Kidney glomerular epithelial cell (primary cell): Measurements from ENCODE around the gene COL13A1.

Experiments used
- DNase-seq: peaks from one replicate; lab custom pipeline; 2025; lab: John Stamatoyannopoulos, UW

COL13A1 gene

DNA sequence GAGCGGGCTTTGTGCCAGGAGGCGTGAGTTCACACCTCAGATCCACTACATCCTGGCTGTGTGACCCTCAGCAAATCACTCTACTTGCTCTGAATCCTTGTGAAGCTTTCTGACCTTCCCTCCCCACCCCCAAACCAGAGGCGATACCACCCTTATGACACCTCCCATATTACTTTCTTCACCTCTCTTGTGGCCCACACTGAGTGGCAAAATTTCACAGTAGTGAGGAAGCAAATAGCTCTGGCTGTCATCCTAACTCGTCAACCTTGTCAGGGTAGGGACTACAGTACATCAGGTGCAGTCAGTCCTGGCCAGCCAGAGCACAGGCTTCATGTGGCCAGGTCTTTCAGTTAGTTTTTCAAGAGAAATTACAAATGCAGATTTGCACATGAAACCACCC, 19.1 kb downstream of the COL13A1 start:
- no peak for DNase-seq

DNA sequence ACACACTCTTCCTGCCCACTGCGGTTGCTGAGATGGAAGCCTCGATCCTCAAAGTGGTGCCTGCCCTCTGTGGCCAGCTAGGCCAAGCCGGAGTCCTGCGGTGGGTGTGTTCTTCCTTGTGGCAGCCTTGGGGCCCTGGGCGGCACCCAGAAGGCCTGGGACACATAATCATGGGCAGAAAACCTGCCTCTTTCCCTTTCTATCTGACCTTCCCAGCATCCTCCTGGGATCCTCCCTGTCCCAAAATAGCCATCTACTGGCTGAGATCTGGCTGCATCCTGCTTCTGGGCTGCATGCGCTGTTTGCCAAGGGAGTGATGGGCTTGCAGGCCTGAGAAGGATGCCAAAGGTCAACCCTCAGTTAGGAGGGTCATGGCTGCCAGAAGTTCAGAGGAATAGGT, 23.9 kb downstream of the COL13A1 start:
- DNase-seq, result no peak

DNA sequence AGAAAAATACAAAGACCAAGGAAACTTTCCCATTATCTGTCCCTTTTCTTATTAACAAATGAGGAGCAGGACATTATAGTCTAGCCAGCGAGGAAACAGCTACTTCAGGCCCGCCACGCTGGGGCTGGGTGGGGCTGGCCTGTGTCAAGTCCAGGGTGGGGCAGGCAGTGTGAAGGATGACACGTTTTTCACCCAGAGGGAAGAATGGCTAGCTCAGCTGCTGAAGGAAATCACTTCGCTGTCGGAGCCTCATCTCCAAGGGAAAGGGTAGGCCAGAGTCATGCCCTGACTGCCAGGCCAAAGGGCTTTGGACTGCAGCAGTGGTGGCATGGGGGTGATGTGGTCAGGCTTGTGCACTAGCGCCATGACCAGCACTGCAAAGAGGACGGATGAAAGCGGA, 24.4 kb downstream of the COL13A1 start:
- DNase-seq, result no peak

DNA sequence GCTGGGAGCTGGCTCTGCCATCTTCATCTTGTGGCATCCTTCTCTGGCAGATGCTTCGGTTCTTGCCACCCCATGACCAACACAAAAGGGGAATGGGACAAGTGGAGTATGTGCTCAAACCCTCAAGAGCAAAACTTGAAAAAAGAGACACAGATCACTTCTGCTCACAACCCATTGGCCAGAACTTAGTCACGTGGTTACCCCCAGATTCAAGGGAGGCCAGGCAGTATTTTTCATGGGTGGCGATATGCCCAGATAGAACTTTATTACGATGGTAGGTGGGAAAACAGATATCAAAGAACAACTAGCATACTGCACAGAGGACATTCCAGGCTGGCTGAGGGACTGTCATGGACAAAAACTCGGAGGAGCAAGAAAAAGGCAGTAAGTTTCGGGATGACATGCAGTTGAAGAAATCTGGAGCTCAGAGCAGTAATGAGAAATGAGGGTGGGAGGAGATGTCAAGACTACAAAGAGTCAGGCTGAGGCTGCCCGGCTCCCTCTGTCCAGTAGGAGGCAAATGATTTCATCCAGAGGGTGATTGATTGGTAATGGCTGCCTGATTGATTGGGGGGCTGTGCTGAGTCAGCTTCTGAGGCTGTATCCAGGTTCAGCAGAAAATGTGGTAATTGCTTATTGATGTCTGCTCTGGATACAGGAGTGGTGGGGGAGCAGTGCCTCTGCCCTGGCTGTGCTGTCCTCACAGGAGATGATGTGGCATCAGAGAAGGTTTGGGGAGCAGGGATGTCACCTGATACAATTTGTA, 25.3 kb downstream of the COL13A1 start:
- no peak for DNase-seq

DNA sequence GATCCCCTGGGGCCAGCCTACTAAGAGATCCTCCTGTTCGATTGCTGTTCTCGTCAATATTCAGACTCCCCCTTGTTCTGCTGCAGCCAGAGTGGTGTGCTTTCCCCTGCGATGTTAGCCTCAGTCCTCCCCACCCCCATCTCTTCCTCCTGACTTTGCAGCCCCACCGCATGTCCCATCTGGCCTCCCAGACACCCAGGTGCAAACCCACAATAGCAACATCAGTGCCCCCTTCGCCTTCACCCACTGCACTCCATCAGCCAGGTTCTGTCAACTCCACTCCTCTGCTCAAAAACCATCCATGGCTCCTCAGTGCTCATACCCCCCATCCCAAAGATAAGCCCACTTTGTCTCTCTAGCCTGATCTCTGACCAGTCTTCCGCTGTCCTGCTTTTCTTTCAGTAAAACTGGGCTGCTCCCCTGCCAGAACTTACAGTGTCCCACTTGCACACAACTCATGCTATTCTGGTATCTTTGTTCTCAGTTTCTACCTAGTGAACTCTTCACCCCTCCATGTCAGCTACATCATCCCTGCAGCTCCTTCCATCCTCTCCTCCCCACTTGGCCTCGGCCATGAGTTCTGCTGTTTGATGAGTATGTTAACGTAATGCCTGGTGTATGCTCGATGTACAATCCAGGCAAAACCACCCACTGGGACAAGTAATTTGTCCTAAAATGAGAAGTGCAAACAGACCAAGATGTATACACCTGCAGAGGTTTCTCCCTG, 26.6 kb downstream of the COL13A1 start:
- DNase-seq, result no peak

DNA sequence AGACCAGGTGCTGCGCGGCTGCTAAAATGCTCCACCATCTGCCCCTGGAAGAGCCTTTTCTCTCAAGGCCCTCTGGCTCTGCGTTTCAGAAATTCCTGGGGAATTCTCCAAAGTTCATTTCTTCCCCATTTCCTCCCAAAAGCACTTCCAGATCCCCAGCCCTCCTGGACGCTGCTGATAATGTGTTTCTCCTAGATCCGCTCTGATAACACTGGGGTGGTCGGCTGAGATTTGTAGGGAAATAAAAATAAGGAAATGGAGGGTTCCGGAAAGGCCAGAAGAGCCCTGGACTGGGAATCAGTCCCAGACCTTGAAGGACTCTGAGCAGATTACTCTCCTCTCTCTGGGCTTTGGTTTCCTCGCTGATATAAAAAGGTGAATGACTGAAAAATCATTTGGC, 28.1 kb downstream of the COL13A1 start:
- no peak for DNase-seq

DNA sequence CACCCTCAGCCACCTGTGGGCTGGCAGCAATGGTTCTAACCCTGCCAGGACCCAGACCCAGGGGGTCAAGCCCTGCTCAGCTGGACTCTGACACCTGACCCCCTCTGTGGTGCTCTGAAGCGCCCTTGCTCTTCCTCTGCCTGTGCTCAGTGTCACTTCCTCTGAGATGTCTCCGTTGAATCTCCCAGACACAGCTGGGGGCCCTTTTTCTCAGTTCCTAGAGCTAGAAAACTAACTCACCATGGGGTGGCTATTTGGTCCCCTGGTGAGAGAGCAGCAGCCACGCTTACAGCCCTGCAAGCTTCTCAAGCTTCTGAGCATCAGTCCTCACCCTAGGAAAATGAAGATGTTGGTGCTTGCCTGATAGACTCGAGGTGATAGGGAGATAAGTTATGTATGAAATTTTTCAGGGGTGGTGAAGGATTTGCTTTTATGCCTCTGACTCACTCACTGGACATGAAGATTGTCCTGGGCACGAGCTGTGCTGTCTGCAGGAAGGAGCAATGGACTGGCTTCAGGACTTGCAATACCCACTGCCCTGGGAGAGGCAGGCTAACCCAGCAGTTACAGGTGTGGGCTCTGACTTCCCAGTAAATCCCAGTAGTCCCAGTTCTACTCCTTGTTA, 29.6 kb downstream of the COL13A1 start:
- peak; percentile 61 for DNase-seq

DNA sequence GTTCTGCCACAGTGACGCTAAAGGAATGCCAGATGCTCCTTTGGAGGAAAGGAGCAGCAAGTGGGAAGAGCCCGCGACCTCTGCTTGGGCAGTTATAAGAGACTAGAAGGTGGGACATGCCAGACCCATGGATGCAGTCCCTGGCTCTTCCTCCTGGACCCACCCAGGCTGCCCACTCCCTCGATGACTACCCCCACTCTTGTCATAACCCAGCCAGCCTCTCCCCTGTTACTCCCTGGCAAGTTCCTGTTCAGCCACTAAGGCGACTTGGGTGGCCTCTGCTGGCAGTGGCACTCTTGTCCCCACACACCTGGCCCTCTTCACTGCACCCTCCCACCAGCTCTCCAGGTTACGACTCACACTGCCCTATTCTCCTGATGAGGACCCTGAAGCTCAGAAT, 33.5 kb downstream of the COL13A1 start:
- DNase-seq, result no peak

DNA sequence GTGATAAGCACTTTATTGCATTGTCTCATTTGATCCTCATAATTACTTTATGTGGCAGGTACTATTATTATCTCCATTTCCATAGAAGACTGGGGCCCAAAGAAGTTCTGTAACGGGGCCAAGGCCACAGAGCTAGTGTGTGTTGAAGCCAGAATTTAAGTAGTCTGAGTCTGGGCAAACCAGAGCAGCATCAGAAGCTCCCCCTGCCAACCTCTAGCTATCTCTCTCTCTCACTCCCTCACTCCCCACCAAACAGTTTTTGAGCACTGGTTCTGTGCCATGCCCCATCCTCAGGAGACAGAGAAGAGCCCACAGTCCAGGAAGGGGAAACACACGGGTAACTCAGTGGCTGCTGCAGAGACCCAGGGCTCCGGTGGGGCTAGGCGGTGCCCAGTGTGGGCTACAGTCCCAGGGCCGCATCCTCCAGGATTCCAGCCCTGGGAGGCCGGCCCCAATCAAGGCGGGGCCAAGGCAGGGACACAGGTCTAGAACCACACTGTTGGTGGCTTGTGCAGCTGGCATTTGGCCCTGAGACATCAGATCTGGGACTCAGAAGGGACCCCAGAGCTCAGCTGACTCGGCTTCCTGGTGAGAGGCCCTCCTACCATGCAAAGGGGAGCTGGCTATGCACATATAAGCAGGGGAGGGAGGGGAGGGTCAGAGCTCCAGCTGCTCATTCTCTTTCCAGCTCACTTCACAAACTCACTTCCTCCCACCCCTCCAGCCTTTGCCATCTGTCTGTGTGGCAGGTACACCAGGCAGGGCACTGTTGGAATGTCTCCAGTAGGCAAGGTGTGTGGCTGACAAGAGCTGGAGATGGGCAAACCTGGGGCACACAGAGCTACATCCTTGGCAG, 34.4 kb downstream of the COL13A1 start:
- DNase-seq, result peak; percentile 13

DNA sequence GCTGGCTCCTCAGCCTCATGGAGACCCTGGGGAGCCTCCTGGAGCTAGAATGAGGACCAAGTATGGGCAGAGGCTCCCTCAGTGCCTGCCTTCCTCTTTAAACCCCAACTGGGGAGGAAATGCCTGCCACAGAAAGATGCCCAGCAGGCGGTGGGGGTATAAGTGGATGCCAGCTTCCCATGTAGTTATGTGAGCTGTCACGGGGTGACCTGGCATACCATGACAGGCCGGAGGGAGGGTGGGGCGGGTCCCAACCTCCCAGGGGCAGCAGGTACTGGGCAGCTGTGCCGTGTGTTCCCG, 35.0 kb downstream of the COL13A1 start:
- no peak for DNase-seq

DNA sequence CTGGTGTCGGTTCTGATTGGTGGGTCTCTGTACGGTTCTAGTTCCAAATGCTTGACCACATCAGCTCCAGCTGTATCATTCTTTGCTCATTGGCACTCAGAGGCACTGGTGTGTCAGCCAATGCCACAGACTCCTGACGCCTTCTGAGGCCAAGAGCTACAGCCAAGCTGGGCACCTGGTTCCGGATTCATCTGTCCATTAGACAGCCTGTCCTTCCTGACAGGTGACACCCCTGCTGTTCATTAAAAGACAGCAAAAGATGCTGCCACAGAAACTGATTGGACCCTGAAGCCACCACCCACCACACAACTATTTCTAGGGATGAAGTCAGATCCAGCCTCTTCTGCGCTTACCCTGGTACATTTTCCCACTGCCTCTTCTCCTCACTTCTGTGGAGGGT, 35.6 kb downstream of the COL13A1 start:
- no peak for DNase-seq

DNA sequence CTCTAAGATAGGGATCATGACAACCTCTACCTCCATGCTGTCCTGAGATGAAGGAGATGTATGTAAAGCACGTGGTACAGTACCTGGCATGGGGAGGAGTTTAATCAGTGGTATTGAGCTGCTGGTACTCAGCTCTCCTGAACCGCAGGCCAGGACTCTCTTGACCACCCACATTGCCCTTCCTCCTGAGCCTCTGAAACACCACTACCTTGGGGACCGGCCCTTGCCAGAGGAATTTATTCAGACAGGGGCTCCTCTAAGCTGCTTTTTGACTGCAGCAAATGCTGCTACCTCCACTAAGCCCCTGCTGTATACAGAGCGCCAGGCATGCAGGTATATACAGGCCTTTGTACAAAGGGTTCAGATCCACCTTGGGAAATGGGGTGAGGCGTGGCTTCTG, 36.7 kb downstream of the COL13A1 start:
- no peak for DNase-seq

DNA sequence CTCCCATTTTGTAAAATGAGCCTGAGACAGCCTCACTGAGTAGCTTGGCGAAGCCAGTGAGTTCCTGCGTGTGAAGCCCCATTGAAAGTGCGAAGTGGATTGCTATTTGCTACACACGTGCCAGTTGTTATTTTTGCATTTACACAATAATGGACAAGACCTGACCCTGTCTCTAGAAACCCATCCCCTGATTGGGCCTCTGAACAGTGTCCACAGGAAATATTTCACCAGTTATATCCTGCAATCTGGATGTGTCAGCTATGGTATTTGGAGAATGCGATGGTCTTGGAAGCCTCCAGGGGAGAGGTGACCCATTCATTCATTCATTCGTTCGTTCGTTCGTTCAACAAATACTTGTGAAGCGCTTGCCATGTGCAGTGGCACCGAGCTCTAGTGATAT, 37.1 kb downstream of the COL13A1 start:
- DNase-seq, result peak; percentile 47

DNA sequence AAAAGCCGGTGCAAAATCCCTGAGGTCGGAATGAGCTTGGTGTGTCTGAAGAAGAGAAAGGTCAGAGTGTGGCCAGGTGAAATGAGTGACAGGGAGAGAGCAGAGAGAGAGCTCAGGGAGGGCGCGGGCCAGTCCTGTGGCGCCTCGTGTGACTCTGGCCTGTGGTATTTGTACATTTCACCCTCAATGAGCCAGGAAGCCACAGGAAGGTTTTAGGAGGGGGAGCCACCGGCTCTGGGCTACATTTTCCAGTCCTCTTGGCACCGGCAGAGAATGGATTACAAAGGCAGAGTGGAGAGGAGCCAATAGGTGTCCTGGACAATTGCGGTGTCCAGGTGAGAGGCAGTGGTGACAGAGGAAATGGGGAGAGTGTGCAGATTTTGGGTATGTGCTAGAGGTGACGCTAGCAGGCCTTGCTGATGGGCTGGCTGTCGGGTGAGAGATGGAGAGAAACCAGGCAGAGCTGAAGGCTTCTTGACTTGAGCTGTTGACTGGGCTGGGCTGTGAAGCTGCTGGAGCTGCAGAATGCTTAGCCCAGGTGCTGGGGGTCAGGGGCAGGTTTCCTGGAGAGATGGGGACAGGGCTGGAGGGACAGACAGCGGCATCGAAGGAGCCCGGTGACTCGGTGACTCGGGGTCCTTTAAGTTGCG, 38.1 kb downstream of the COL13A1 start:
- DNase-seq, result peak; percentile 59

DNA sequence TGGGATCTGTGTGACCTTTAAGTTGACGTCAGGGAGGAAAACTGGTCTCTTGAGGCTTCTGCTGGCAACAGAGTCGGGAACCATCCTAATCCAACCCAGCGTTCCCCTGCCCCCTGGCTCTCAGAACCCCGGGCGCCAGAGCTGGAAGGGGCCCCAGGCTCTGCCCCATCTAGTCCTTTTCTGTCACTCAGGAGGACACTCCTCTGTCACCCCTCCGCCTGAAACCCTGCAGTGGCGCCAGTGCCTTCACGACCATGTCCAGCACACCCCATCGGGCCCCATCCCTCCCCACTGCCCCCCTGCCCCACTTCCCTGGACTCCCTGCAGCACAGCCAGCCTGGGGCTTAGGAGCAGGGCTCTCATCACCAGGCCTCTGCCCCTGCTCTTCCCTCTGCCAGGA, 39.1 kb downstream of the COL13A1 start:
- DNase-seq, result no peak

DNA sequence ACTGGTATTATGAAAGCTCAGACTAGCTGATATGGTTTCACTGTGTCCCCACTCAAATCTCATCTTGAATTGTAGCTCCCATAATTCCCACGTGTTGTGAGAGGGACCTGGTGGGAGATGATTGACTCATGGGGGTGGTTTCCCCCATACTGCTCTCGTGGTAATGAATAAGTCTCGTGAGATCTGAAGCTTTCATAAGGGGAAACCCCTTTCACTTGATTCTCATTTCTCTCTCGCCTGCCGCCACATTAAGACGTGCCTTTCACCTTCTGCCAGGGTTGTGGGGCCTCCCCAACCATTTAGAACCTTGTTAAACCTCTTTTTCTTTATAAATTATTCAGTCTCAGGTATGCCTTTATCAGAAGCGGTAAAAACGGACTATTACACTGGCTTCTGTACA, 40.3 kb downstream of the COL13A1 start:
- DNase-seq, result no peak

DNA sequence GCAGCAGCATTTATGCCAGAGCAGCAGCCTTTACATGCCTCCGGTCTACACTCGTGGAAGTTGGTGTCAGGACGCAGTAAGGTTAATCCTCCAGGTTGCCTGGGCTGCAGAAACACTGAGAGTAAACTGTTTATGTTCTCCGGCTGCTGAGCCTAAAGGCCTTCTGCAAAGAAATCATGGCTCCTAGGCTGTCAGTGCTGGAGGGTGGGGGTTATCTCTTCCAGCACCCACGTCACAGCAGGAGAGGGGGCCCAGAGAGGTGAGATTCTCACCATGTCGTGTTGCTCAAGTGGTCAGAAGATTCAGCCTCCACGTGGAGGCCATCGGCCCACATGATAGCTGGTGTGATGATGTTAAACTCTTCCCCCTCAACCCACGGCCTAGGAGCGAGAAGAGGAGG, 41.2 kb downstream of the COL13A1 start:
- no peak for DNase-seq

DNA sequence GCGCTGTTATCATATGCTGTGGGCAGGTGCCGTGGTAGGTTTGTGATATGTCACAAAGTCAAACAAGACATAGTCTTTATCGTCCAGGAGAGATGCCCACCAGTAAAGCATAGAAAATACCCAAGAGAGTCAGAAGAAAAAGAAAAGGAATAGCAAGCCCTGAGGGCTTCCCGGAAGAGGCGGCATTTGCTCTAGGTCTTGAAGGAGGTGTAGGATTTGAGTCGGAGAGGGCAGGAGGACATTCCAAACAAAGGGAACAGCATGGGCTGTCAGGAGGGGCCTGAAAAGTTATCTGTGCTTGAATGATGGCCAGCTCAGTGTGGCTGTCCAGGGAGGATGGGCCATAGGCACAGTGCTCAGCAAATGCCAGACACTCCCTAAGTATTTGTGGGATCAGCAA, 42.2 kb downstream of the COL13A1 start:
- no peak for DNase-seq

DNA sequence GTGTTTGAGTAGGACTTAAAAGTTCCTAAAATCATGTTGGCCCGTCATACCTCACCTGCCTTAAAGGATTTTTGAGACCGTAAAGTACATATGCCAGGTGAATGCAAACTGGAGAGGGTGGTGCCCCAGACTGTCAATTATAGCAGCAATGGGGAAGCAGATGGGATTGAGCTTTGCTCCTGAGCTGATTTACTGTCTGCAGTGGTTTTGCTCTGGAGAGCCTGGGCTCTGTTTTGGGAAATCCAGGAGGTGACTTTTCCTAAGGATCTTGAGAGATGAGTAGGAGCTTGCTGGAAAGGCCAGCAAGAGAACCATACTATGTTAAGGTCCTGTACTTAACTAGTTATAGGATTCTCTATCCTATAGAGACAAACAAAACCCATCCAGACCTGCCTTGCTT, 43.0 kb downstream of the COL13A1 start:
- no peak for DNase-seq

DNA sequence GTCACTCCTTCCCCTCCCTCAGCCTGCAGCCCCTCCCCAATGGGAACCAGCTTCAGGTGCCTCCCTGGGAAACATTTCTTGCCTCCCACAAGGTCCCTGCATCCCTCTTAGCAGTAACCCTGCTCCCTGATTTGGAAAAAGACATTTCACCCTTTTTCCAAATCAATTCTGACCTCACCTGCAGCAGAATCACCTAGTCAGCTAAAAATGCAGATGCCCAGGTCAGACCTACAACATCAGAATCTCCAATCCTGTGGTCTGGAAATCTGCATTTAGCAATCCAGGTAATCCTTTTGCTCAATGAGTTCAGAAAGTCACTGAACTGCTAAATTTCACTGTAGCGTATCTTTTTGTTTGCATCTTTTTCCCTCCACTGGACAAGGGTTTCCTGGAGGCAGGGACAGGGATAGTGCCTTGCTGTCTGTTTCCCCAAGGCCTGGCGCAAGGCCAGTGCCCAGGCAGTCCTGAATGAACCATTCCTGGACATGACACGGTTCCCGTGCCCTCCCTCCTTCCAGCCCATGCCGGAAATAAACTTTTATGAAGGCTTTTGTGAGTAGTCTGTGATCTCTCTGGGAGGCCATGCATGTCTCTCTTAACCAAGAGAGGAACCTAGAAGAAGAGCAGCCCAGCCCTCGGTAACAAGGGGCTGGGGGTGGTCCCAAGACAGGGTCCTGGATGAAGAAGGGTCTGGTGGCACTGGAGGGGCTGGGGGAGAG, 44.0 kb downstream of the COL13A1 start:
- DNase-seq, result peak; percentile 82

DNA sequence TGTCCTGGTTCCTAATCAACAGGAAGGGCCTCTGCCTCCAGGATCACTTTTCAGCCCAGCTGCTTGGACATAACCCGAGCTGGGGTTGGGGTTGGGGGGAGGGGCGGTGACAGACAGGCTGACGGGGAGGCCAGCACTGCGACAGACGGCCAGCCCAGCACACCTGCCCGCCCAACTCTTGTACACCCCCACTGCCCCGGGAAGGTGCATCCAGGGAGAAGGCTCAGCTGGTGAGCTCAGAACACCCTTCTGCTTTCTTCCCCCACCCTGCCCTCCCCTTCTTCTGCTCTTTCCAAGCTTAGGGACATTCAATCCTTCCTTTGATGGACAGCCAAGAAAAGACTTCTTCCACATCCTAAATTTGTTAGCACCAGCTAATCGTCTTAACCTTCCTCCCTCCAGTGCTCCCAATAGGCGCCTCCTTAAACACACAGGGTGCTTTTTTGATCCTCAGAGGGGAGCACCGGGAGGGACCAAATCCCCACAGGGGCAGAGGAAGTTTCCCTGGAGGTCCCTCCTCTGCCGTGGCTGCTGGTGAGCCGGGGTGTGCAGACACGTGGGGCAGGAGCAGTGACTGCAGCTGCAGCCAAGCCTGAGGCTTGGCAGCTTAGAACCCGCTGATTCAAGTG, 44.7 kb downstream of the COL13A1 start:
- no peak for DNase-seq
